K562 (cell line): ENCODE measurements around the gene PIK3R4. TPM values are rescaled to one million over a fixed set of nuclear protein-coding genes. Genes with fewer than 3 reads are reported as not detected.

Experiments used
- ATF7 ChIP-seq: fragments of 450-650 bp; IDR thresholded peaks from 2 replicates; pipeline ENCODE4 v1.7.1; 2014; ENCODE audit warnings: mild to moderate bottlenecking, moderate library complexity
- CEBPB ChIP-seq: fragments of 450-650 bp; IDR thresholded peaks from 2 replicates; pipeline ENCODE4 v1.6.1; 2016; ENCODE audit warnings: missing genetic modification characterization, missing compliant biosample characterization
- EP300 ChIP-seq: IDR thresholded peaks from 2 replicates; pipeline ENCODE4 v1.6.1; 2012; ENCODE audit warnings: low read length, improper control_type of control experiment
- HDAC8 ChIP-seq: fragments of 450-650 bp; IDR thresholded peaks from 2 replicates; pipeline ENCODE4 v1.6.1; 2016; ENCODE audit warnings: mild to moderate bottlenecking, missing genetic modification characterization, moderate library complexity, missing compliant biosample characterization
- PYGO2 ChIP-seq: fragments of 450-650 bp; IDR thresholded peaks from 2 replicates; pipeline ENCODE4 v1.6.1; 2016; ENCODE audit warnings: mild to moderate bottlenecking, missing genetic modification characterization, moderate library complexity, missing compliant biosample characterization
- RAD21 ChIP-seq, 2 experiments: fragments of 250-450 bp in 1 of 2; fragments of 450-650 bp in 1 of 2; sonication (Bioruptor Pico) in 1 of 2; formaldehyde crosslinking in 1 of 2; IDR thresholded peaks in 1 of 2; conservative IDR thresholded peaks in 1 of 2; 2 replicates each; pipeline versions ENCODE4 v1.4.0 to v1.8.0; 2020 to 2022; ENCODE audit warnings: mild to moderate bottlenecking in 2 of 2, moderate library complexity in 1 of 2
- SMAD4 ChIP-seq: fragments of 250-450 bp; sonication (Bioruptor Pico); conservative IDR thresholded peaks from 2 replicates; pipeline ENCODE4 v1.8.0; 2021; ENCODE audit warnings: inconsistent platforms, mild to moderate bottlenecking, moderate library complexity
- SMARCA5 ChIP-seq: fragments of 450-650 bp; IDR thresholded peaks from 2 replicates; pipeline ENCODE4 v1.6.1; 2016
- SMC3 ChIP-seq: conservative IDR thresholded peaks from 2 replicates; pipeline ENCODE4 v1.6.1; 2011; ENCODE audit warnings: low read depth, low read length, improper control_type of control experiment; ENCODE audit not compliant: insufficient read depth
- SNAPC5 ChIP-seq: fragments of 250-450 bp; sonication (Bioruptor Pico); IDR thresholded peaks from 2 replicates; pipeline ENCODE4 v1.8.0; 2021; ENCODE audit warnings: moderate library complexity, mild to moderate bottlenecking, inconsistent platforms
- SRF ChIP-seq, 2 experiments: fragments of 250-450, 450-650 bp in 1 of 2; sonication (Bioruptor Pico) in 1 of 2; sonication (generic) in 1 of 2; formaldehyde crosslinking; IDR thresholded peaks; 2 replicates each; pipeline versions ENCODE4 v1.5.0 to v1.5.1; 2020 to 2022; ENCODE audit warnings: mild to moderate bottlenecking in 1 of 2, missing genetic modification reagents in 1 of 2
- TAL1 ChIP-seq: fragments of 450-650 bp; IDR thresholded peaks from 2 replicates; pipeline ENCODE4 v1.6.1; 2016; ENCODE audit warnings: mild to moderate bottlenecking
- TARDBP ChIP-seq: fragments of 450-650 bp; IDR thresholded peaks from 2 replicates; pipeline ENCODE4 v1.6.1; 2016
- TBL1XR1 ChIP-seq, 2 experiments: IDR thresholded peaks; 2 replicates each; pipeline ENCODE4 v1.6.1; 2012; ENCODE audit warnings: improper control_type of control experiment in 2 of 2, low read length in 2 of 2, mild to moderate bottlenecking in 1 of 2
- THAP12 ChIP-seq: fragments of 250-450 bp; sonication (Bioruptor Pico); IDR thresholded peaks from 2 replicates; pipeline ENCODE4 v1.9.0; 2021; ENCODE audit warnings: mild to moderate bottlenecking, inconsistent platforms
- ZBTB17 ChIP-seq: fragments of 450-650 bp; formaldehyde crosslinking; IDR thresholded peaks from 2 replicates; pipeline ENCODE4 v1.4.0; 2020; ENCODE audit warnings: mild to moderate bottlenecking
- ZNF232 ChIP-seq: sonication (generic); formaldehyde crosslinking; IDR thresholded peaks from 2 replicates; pipeline ENCODE4 v1.8.0; 2022; ENCODE audit warnings: mild to moderate bottlenecking, missing genetic modification reagents
- polyA plus RNA-seq, 8 experiments: library from polyadenylated mRNA; depleted of rRNA in 4 of 8; stranded (reverse) in 5 of 8; unstranded in 3 of 8; fragments of >200 nt; fragmentation: Nextera tagmentation in 2 of 8; fragmentation: Illumina TruSeq in 1 of 8; extraction: Ambion mirVana in 2 of 8; extraction: Trizol in 1 of 8; gene quantifications; 2 replicates each; pipeline versions ENCODE4 v1.2.1 to v1.2.3, GENCODE V29; 2011 to 2014; ENCODE audit warnings: inconsistent platforms in 1 of 8, missing spikeins in 1 of 8
- total RNA-seq, 7 experiments: library from RNA; depleted of rRNA in 6 of 7; stranded (reverse); fragments of >200 nt in 6 of 7; fragmentation: Illumina TruSeq in 2 of 7; extraction: Trizol in 2 of 7; gene quantifications; 2 replicates each; pipeline versions ENCODE4 v1.2.1 to v1.2.3, GENCODE V29; 2011 to 2021; ENCODE audit warnings: low replicate concordance in 1 of 7
- TF ChIP-seq, protein P1 (sequence below): fragments of 250-450 bp; sonication (Bioruptor Pico); IDR thresholded peaks from 2 replicates; pipeline ENCODE4 v1.8.0; 2021; ENCODE audit warnings: moderate library complexity, mild to moderate bottlenecking, inconsistent platforms
- TF ChIP-seq, protein P2 (sequence below): sonication (generic); formaldehyde crosslinking; IDR thresholded peaks from 2 replicates; pipeline ENCODE4 v1.8.1; 2023; ENCODE audit warnings: mild to moderate bottlenecking, missing genetic modification reagents
- TF ChIP-seq, protein P3 (sequence below): fragments of 250-450 bp; sonication (Bioruptor Pico); IDR thresholded peaks from 2 replicates; pipeline ENCODE4 v1.5.1; 2021; ENCODE audit warnings: mild to moderate bottlenecking

Gene PIK3R4
- total and polyA plus RNA-seq, 9 of the 15 experiments (the other 6 are each of a cell fraction or from before 2014, with no cell fraction given): 20.6 to 45.8 (median 26.0) TPM

- TF ChIP-seq THAP12 (CRISPR knock-in tag) (no peak), SMARCA5 (no peak), ATF7 (0 out of 2 replicates have a peak, but pooled peaks have one; percentile 17), RAD21 (CRISPR knock-in tag; conservative IDR thresholded peaks at IDR 0.05 in 1 of 2, IDR thresholded peaks at IDR 0.05 in 1 of 2) (peak; percentile 85 to 89), ZNF232 (CRISPR knock-in tag) (no peak), TARDBP (no peak), SRF (CRISPR knock-in tag; IDR thresholded peaks at IDR 0.05) (no peak), EP300 (peak; percentile 7; the same call in 1 of the 2 replicates), SMC3 (peak; percentile 70), TBL1XR1 (IDR thresholded peaks at IDR 0.05; ENCODE audit: low read length in 2 of 2) (peak in 1 of 2 experiments; percentile 23; a peak in 1 of 4 replicates), CEBPB (tag) (peak; percentile 47; the same call in 1 of the 2 replicates), TAL1 (no peak), PYGO2 (tag) (no peak), HDAC8 (no peak), SMAD4 (CRISPR knock-in tag) (no peak), ZBTB17 (CRISPR knock-in tag) (no peak), SNAPC5 (no peak)
- TF ChIP-seq, protein P1, sequence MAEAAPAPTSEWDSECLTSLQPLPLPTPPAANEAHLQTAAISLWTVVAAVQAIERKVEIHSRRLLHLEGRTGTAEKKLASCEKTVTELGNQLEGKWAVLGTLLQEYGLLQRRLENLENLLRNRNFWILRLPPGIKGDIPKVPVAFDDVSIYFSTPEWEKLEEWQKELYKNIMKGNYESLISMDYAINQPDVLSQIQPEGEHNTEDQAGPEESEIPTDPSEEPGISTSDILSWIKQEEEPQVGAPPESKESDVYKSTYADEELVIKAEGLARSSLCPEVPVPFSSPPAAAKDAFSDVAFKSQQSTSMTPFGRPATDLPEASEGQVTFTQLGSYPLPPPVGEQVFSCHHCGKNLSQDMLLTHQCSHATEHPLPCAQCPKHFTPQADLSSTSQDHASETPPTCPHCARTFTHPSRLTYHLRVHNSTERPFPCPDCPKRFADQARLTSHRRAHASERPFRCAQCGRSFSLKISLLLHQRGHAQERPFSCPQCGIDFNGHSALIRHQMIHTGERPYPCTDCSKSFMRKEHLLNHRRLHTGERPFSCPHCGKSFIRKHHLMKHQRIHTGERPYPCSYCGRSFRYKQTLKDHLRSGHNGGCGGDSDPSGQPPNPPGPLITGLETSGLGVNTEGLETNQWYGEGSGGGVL (CRISPR knock-in tag): no peak
- TF ChIP-seq, protein P2, sequence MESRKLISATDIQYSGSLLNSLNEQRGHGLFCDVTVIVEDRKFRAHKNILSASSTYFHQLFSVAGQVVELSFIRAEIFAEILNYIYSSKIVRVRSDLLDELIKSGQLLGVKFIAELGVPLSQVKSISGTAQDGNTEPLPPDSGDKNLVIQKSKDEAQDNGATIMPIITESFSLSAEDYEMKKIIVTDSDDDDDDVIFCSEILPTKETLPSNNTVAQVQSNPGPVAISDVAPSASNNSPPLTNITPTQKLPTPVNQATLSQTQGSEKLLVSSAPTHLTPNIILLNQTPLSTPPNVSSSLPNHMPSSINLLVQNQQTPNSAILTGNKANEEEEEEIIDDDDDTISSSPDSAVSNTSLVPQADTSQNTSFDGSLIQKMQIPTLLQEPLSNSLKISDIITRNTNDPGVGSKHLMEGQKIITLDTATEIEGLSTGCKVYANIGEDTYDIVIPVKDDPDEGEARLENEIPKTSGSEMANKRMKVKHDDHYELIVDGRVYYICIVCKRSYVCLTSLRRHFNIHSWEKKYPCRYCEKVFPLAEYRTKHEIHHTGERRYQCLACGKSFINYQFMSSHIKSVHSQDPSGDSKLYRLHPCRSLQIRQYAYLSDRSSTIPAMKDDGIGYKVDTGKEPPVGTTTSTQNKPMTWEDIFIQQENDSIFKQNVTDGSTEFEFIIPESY (CRISPR knock-in tag): no peak
- TF ChIP-seq, protein P3, sequence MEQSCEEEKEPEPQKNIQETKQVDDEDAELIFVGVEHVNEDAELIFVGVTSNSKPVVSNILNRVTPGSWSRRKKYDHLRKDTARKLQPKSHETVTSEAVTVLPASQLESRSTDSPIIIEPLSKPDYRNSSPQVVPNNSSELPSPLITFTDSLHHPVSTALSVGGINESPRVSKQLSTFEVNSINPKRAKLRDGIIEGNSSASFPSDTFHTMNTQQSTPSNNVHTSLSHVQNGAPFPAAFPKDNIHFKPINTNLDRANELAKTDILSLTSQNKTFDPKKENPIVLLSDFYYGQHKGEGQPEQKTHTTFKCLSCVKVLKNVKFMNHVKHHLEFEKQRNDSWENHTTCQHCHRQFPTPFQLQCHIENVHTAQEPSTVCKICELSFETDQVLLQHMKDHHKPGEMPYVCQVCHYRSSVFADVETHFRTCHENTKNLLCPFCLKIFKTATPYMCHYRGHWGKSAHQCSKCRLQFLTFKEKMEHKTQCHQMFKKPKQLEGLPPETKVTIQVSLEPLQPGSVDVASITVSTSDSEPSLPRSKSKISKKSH (CRISPR knock-in tag): no peak
These were observed 13.2 kb upstream of the PIK3R4 start (continued) for GRCh38 chr3:130759692-130760338.
